Kidney epithelial cell (primary cell): ENCODE results near the gene RAP1GAP2. TPM values are rescaled to one million over a fixed set of nuclear protein-coding genes. Genes with fewer than 3 reads are reported as not detected.

ENCODE experiments used
- DNase-seq: peaks from one replicate; pipeline ENCODE4 v3.0.0-alpha.2; 2010; ENCODE audit warnings: low read depth
- H3K27me3 ChIP-seq: 2 replicates; pipeline ENCODE4 v1.6.0; 2011; ENCODE audit warnings: low read length; ENCODE audit not compliant: control insufficient read depth, insufficient read depth
- H3K36me3 ChIP-seq: 2 replicates; pipeline ENCODE4 v1.5.1; 2011; ENCODE audit warnings: low read length; ENCODE audit not compliant: control insufficient read depth, insufficient read depth
- H3K4me3 ChIP-seq: 2 replicates; pipeline ENCODE4 v1.5.1; 2011; ENCODE audit warnings: low read depth, mild to moderate bottlenecking, control low read depth, low read length
- total RNA-seq: library from RNA; depleted of rRNA; stranded (reverse); fragments of >200 nt; gene quantifications from 2 replicates; pipeline ENCODE4 v1.2.3, GENCODE V29; 2015
- TF ChIP-seq, protein P1 (sequence below): IDR thresholded peaks from 2 replicates; pipeline ENCODE4 v1.5.1; 2011; ENCODE audit warnings: mild to moderate bottlenecking, moderate library complexity, low read length, control low read depth, inconsistent platforms; ENCODE audit not compliant: insufficient read depth, poor library complexity, severe bottlenecking

RAP1GAP2 gene
- total RNA-seq, 1 donor from 2014 or later = 51.6 TPM

DNA sequence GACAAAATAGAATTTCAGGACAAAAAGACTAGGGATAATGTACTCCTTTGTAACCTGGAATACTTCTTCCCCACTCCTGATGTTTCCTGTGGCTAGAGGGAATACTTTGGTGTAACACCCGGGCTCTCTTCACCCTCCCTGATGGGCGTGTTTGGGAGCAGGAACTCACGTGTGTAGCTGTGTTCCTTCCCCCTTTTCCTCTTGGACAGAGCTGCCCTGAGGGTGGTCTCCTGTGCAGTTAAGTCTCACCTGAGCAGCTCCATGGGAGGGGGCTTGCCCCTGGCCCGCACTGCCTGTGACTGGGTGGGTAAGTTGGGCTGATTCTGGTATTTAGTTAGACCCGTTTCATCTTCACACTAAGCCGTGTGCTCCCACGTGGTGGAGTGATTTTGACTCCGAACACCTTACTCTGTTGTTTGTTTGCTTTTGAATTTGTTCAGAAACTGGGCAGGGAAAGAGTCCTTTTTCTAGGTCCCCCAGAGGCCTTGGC, 179.3 kb downstream of the RAP1GAP2 start:
- TF ChIP-seq, protein P1, sequence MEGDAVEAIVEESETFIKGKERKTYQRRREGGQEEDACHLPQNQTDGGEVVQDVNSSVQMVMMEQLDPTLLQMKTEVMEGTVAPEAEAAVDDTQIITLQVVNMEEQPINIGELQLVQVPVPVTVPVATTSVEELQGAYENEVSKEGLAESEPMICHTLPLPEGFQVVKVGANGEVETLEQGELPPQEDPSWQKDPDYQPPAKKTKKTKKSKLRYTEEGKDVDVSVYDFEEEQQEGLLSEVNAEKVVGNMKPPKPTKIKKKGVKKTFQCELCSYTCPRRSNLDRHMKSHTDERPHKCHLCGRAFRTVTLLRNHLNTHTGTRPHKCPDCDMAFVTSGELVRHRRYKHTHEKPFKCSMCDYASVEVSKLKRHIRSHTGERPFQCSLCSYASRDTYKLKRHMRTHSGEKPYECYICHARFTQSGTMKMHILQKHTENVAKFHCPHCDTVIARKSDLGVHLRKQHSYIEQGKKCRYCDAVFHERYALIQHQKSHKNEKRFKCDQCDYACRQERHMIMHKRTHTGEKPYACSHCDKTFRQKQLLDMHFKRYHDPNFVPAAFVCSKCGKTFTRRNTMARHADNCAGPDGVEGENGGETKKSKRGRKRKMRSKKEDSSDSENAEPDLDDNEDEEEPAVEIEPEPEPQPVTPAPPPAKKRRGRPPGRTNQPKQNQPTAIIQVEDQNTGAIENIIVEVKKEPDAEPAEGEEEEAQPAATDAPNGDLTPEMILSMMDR = no peak
- Histone ChIP-seq H3K27me3 (no peaks in the 10 kb centered on the region), H3K36me3 (no peaks in the 10 kb centered on the region), H3K4me3 (peak overlapping the region; percentile 48)
- no peak for DNase-seq

DNA sequence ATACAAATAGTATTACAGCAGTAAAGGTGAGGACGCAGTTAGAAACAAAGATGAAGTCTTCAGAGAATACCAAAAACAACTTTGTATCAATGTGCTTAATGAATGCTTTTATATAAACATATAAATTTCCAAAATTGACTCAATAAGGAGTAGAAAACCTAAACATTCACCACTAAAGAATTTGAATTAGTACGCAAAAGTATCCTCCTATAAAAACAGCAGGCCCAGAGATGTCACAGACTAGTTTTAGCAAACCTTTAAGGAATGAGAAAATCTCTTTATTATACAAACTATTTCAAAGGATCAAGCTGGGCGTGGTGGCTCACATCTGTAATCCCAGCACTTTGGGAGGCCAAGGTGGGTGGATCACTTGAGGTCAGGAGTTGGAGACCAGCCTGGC, 180.9 kb downstream of the RAP1GAP2 start:
- Histone ChIP-seq H3K27me3 (no peaks in the 10 kb centered on the region), H3K4me3 (no peak overlapping the region), H3K36me3 (no peaks in the 10 kb centered on the region)
- TF ChIP-seq, protein P1 = no peak
- no peak for DNase-seq

DNA sequence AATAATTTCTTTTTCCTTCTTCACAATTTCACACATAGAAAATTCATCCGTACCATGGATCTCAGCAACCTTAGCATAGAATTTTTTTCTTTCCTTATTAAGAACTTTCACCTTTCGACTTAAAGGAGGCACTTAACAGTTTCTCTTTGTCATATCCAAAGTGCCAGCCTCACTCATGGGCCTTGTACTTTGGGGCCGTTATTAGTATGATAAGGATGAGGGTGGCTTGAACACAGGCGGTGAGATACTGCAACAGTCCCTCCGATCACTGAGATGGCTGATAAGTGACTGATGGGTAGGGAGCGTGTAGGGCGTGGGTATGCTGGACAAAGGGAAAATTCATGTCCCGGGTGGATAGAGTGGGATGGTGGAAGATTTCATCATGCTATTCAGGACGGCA, 181.9 kb downstream of the RAP1GAP2 start:
- DNase-seq = no peak
- Histone ChIP-seq H3K4me3 (no peak overlapping the region), H3K36me3 (peaks cover 1% of the 10 kb centered on the region), H3K27me3 (no peaks in the 10 kb centered on the region)
- TF ChIP-seq, protein P1 = no peak

DNA sequence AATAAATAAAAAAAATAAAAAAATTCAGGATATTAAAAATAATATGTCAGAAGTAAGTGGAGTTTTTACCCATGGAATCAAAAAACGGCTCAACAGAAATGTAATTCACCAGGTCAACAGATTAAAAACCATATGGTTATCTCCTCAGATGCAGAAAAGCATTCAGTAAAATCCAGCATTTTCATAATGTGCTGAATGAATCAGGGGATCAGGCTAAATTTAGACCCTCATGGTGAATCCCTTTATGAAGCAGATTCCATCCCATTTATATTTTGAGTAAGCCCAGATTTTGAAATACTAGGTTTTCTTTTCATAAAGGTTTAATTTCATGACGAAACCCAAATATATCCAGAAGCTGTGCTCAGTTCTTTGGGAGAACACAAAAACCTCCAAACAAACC, 182.8 kb downstream of the RAP1GAP2 start:
- DNase-seq = no peak
- TF ChIP-seq, protein P1 = no peak
- Histone ChIP-seq H3K36me3 (peaks cover 1% of the 10 kb centered on the region), H3K4me3 (no peak overlapping the region), H3K27me3 (no peaks in the 10 kb centered on the region)

DNA sequence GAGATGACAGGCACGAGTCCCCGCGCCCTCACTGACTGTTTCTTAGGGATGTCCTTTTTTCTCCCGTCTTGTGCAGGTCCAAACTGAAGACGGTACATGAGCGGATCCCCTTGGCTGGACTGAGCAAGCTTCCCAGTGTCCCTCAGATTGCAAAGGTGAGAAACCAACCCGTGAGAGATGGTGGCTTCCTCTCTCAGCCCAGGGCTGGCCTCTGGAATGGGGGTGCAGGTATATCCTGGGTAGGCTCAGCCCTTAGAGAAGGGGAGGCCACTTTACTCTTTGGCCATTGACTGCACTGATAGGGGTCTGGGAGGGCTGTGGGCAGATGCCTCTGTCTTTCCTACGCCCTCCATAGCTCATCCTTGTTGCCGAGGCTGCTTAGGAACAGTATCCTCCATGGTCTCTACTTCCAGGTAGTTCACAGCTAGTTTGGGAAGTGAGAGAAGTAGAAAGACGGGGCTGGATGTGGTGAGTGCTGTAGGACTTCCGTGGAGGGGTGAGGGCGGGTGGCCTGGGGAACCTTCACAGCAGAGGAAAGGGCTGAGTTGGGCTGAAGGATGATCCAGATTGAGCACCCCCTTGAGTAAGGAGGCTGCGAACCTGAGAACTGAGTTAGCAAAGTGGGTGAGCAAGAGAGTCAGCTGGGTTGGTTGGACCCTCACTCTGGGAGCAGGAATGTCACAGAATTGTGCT, 184.1 kb downstream of the RAP1GAP2 start:
- no peak for DNase-seq
- TF ChIP-seq, protein P1 = no peak
- H3K36me3 ChIP-seq = peaks cover 1% of the 10 kb centered on the region

DNA sequence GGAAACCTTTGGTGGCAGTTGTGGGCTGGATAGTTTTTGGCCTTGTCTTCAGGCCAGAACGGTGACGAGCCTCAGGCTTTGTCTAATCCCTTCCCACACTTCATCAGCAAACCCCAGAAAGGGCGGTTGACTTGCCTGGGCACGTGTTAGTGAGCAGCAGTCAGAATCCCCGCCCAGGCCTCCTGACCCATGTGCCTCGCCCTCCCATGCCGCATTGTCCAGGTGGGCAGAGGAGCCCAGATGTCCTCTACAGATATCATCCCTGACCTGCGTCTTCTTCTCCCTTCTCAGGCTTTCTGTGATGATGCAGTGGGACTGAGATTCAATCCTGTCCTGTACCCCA, 184.6 kb downstream of the RAP1GAP2 start:
- Histone ChIP-seq H3K36me3 (peaks cover 3% of the 10 kb centered on the region), H3K4me3 (no peak overlapping the region), H3K27me3 (no peaks in the 10 kb centered on the region)
- TF ChIP-seq, protein P1 = no peak
- DNase-seq = no peak

More for the DNA sequence above, 184.1 kb downstream of the RAP1GAP2 start:
- Histone ChIP-seq H3K27me3 (no peaks in the 10 kb centered on the region), H3K4me3 (no peak overlapping the region)
